Measurements from ENCODE around the gene PHC3. TPM values are rescaled to one million over a fixed set of nuclear protein-coding genes. Genes with fewer than 3 reads are reported as not detected.

Gene PHC3
- total RNA-seq, 3 donors from 2014 or later (not counting 1 experiment from before 2014, with no cell fraction given): 121 to 130 (median 125) TPM

DNA sequence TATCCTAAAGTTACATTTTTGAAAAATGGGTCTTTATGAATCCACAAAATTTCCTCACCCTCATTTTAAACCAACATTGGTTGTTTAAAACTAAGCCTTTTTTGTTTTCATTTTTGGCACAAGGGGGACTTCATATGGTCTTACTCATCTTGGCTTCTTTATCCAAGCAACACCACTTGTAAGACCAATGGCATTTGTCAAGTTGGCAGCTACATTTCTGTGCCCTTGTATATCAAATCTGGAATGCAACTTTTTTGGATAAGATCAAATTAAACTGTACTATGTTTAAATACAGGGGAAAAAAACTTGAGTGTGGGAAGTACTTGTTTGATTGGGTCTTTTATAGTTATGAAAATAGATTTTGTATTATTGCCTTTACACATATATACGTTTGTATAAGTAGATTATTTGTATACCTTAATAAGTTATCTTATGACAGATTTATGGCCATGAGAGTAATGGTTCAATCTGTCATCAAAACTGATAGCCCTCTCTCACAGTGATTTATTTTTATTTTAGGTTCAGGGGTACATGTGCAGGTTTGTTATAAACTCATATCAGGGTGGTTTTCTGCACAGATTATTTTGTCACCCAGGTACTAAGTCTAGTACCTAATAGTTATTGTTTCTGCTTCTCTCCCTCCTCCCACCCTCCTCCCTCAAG, 100.3 kb downstream of the PHC3 start:
- Mint-ChIP-seq H3K36me3 (peaks cover 4% of the 10 kb centered on the region), H3K4me1 (no peaks in the 10 kb centered on the region), H3K9me3 (no peaks in the 10 kb centered on the region), H3K27ac (peak overlapping the region in 1 of 2 donors; percentile 10), H3K4me3 (no peak overlapping the region), H3K27me3 (ENCODE audit: low read depth in 2 of 2) (no peaks in the 10 kb centered on the region)
- DNase-seq (no peak), ATAC-seq (no peak)
- peaks cover 22% of the 10 kb centered on the region for H3K36me3 ChIP-seq (ENCODE audit: control insufficient read depth, insufficient read depth, low read length)
- no CpG with 5 or more reads among the region's 1 CpG for WGBS (ENCODE audit: insufficient coverage)
- TF ChIP-seq, protein P1, sequence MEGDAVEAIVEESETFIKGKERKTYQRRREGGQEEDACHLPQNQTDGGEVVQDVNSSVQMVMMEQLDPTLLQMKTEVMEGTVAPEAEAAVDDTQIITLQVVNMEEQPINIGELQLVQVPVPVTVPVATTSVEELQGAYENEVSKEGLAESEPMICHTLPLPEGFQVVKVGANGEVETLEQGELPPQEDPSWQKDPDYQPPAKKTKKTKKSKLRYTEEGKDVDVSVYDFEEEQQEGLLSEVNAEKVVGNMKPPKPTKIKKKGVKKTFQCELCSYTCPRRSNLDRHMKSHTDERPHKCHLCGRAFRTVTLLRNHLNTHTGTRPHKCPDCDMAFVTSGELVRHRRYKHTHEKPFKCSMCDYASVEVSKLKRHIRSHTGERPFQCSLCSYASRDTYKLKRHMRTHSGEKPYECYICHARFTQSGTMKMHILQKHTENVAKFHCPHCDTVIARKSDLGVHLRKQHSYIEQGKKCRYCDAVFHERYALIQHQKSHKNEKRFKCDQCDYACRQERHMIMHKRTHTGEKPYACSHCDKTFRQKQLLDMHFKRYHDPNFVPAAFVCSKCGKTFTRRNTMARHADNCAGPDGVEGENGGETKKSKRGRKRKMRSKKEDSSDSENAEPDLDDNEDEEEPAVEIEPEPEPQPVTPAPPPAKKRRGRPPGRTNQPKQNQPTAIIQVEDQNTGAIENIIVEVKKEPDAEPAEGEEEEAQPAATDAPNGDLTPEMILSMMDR (IDR thresholded peaks at IDR 0.05): no peak
- H3K27me3 ChIP-seq (ENCODE audit: control insufficient read depth, insufficient read depth, low read length): no peaks in the 10 kb centered on the region
- intact Hi-C loops (cut with micrococcal nuclease): no loop called here
- H3K4me1 ChIP-seq (ENCODE audit: control insufficient read depth, insufficient read depth, low read length): no peaks in the 10 kb centered on the region
- H3K27ac ChIP-seq (ENCODE audit: low read length): no peak overlapping the region
- H3K4me3 ChIP-seq (ENCODE audit: low read length): no peak overlapping the region
- no peaks in the 10 kb centered on the region for H3K9me3 ChIP-seq (ENCODE audit: control insufficient read depth, insufficient read depth, low read length)

DNA sequence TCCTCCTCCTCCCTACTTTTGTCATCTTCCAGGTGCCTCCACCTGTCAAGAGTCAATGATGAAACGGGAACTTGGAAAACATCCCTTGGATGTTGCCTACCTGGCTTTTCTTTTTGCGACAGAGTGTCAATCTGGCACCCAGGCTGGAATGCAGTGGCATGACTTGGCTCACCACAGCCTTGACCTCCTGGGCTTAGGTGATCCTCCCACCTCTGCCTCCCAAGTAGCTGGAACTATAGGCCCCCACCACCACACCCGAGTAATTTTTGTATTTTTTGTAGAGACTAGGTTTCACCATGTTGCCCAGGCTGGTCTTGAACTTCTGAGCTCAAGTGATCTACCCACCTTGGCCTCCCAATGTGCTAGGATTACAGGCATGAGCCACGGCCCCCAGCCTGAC, 100.9 kb downstream of the PHC3 start:
- 98% methylated on average over 2 of the region's 4 CpGs for WGBS (ENCODE audit: insufficient coverage)
- H3K4me1 Mint-ChIP-seq: no peaks in the 10 kb centered on the region
- H3K27ac ChIP-seq (ENCODE audit: low read length): no peak overlapping the region
- ATAC-seq (no peak), DNase-seq (no peak)
- H3K27me3 ChIP-seq (ENCODE audit: control insufficient read depth, insufficient read depth, low read length): no peaks in the 10 kb centered on the region
- H3K9me3 ChIP-seq (ENCODE audit: control insufficient read depth, insufficient read depth, low read length): no peaks in the 10 kb centered on the region
- peaks cover 3% of the 10 kb centered on the region for H3K36me3 Mint-ChIP-seq
- peaks cover 16% of the 10 kb centered on the region for H3K36me3 ChIP-seq (ENCODE audit: control insufficient read depth, insufficient read depth, low read length)
- intact Hi-C loops (cut with micrococcal nuclease): no loop called here
- no peak overlapping the region for H3K27ac Mint-ChIP-seq
- no peak overlapping the region for H3K4me3 Mint-ChIP-seq
- no peak overlapping the region for H3K4me3 ChIP-seq (ENCODE audit: low read length)
- TF ChIP-seq, protein P1 (IDR thresholded peaks at IDR 0.05): no peak
- H3K4me1 ChIP-seq (ENCODE audit: control insufficient read depth, insufficient read depth, low read length): no peaks in the 10 kb centered on the region
- H3K9me3 Mint-ChIP-seq: no peaks in the 10 kb centered on the region
- H3K27me3 Mint-ChIP-seq (ENCODE audit: low read depth in 2 of 2): no peaks in the 10 kb centered on the region

DNA sequence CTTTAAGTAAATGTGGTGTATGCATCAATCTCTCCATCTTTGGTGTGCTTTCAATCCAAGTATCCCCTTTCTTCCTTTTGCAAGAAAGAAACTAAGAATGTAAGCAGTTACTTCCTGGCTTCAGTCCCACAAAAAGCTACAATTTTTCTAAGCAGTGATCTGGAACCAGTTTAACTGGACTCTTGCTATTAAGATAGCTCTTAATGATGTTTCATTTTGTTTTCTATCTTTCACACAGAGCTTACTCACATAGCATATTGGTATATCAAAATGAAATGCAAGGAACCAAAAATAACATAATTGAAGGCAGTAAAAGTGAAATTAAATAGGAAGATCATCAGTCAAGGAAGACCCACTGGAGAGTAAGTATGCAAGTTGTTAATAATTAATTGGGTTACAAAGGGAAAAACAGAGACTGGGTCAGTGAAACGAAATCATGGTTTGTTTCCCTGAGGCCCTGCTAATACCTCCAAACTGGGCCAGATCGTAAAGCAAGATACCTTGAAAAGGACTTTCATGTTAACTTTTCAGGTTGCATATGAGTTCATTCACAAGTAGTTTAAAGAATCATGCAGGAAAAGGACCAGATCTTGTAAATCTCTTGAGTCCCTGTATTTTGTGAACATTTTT, 101.9 kb downstream of the PHC3 start:
- intact Hi-C loops (cut with micrococcal nuclease): no loop called here
- Mint-ChIP-seq H3K36me3 (no peaks in the 10 kb centered on the region), H3K27ac (no peak overlapping the region), H3K4me1 (no peaks in the 10 kb centered on the region), H3K4me3 (no peak overlapping the region), H3K9me3 (no peaks in the 10 kb centered on the region), H3K27me3 (ENCODE audit: low read depth in 2 of 2) (no peaks in the 10 kb centered on the region)
- no peaks in the 10 kb centered on the region for H3K9me3 ChIP-seq (ENCODE audit: control insufficient read depth, insufficient read depth, low read length)
- 82% methylated on average over 2 of the region's 2 CpGs for WGBS (ENCODE audit: insufficient coverage)
- H3K36me3 ChIP-seq (ENCODE audit: control insufficient read depth, insufficient read depth, low read length): peaks cover 12% of the 10 kb centered on the region
- H3K4me1 ChIP-seq (ENCODE audit: control insufficient read depth, insufficient read depth, low read length): no peaks in the 10 kb centered on the region
- DNase-seq: no peak
- no peaks in the 10 kb centered on the region for H3K27me3 ChIP-seq (ENCODE audit: control insufficient read depth, insufficient read depth, low read length)
- TF ChIP-seq, protein P1 (IDR thresholded peaks at IDR 0.05): no peak
- no peak for ATAC-seq
- H3K4me3 ChIP-seq (ENCODE audit: low read length): no peak overlapping the region
- no peak overlapping the region for H3K27ac ChIP-seq (ENCODE audit: low read length)

Data from natural killer cell (primary cell).